HEK293 (cell line): ENCODE results near the gene GLTP.

Experiments
- CTCF ChIP-seq: fragments of 450-650 bp; formaldehyde crosslinking; IDR thresholded peaks from 2 replicates; pipeline ENCODE4 v1.5.1; 2016; ENCODE audit warnings: missing biosample characterization, missing genetic modification characterization
- EGR2 ChIP-seq: fragments of 450-650 bp; formaldehyde crosslinking; IDR thresholded peaks from 2 replicates; pipeline ENCODE4 v1.5.1; 2016; ENCODE audit warnings: low read depth, missing biosample characterization, missing genetic modification characterization
- FEZF1 ChIP-seq: fragments of 450-650 bp; formaldehyde crosslinking; IDR thresholded peaks from 2 replicates; pipeline ENCODE4 v1.5.1; 2016; ENCODE audit warnings: missing biosample characterization, missing genetic modification characterization
- HOXA7 ChIP-seq: sonication (generic); formaldehyde crosslinking; IDR thresholded peaks from 2 replicates; pipeline ENCODE4 v1.8.1; 2022; ENCODE audit warnings: missing genetic modification reagents, borderline replicate concordance
- HOXC10 ChIP-seq: sonication (generic); formaldehyde crosslinking; IDR thresholded peaks from 2 replicates; pipeline ENCODE4 v1.8.1; 2023; ENCODE audit warnings: mild to moderate bottlenecking, missing genetic modification reagents
- REST ChIP-seq: fragments of 450-650 bp; formaldehyde crosslinking; IDR thresholded peaks from 2 replicates; pipeline ENCODE4 v1.5.1; 2016; ENCODE audit warnings: missing biosample characterization, missing genetic modification characterization
- TRIM28 ChIP-seq: IDR thresholded peaks from 2 replicates; pipeline ENCODE4 v1.6.1; 2011; ENCODE audit warnings: low read length, control low read depth, borderline replicate concordance
- ZEB2 ChIP-seq: fragments of 450-650 bp; formaldehyde crosslinking; IDR thresholded peaks from 2 replicates; pipeline ENCODE4 v1.5.1; 2016; ENCODE audit warnings: missing biosample characterization, missing genetic modification characterization
- ZNF184 ChIP-seq: fragments of 450-650 bp; IDR thresholded peaks from 2 replicates; pipeline ENCODE4 v1.5.1; 2018; ENCODE audit warnings: missing biosample characterization, mild to moderate bottlenecking, missing genetic modification characterization
- ZNF561 ChIP-seq: fragments of 450-650 bp; IDR thresholded peaks from 2 replicates; pipeline ENCODE4 v1.5.1; 2018; ENCODE audit warnings: missing biosample characterization, missing genetic modification characterization, borderline replicate concordance

GRCh38 chr12:109879351-109880042, 844 bp downstream of the GLTP start:
- TF ChIP-seq REST (tag by site-specific recombination), result no peak
- TF ChIP-seq ZEB2 (tag by site-specific recombination), result no peak
- no peak for TF ChIP-seq CTCF (tag by site-specific recombination)
- TF ChIP-seq HOXA7, result no peak
- no peak for TF ChIP-seq ZNF561 (tag by site-specific recombination)
- TF ChIP-seq ZNF184 (tag by site-specific recombination), result no peak
- no peak for TF ChIP-seq TRIM28
- no peak for TF ChIP-seq HOXC10 (CRISPR knock-in tag)
- TF ChIP-seq EGR2 (tag by site-specific recombination), result no peak
- TF ChIP-seq FEZF1 (tag by site-specific recombination), result no peak
